Right lobe of liver (tissue), 6 donors: Measurements from ENCODE around the gene FAM83D. TPM values are rescaled to one million over a fixed set of nuclear protein-coding genes. Genes with fewer than 3 reads are reported as not detected.

Experiments used
- ATAC-seq, 4 donors: fragments of 200-7000 bp; cut with Tn5 transposase; one replicate each; pipeline ENCODE4 v1.9.1; 2020; ENCODE audit warnings: mild to moderate bottlenecking in 4 of 4, moderate library complexity in 4 of 4
- DNase-seq, 3 donors: peaks; one replicate each; pipeline ENCODE4 v3.0.0-alpha.2; 2020
- H3K27ac ChIP-seq, 3 donors: fragments of 200-600 bp; one replicate each; pipeline ENCODE4 v1.8.0; 2022
- H3K27me3 ChIP-seq, 2 donors: fragments of 200-600 bp; one replicate each; pipeline ENCODE4 v1.8.0; 2022
- H3K36me3 ChIP-seq, 4 donors: fragments of 200-600 bp; sonication (generic) in 1 of 4; one replicate each; pipeline versions ENCODE4 v1.5.1 to v1.8.0; 2017 to 2022; ENCODE audit warnings: control low read depth in 1 of 4
- H3K4me1 ChIP-seq, 4 donors: fragments of 200-600 bp; sonication (generic) in 1 of 4; one replicate each; pipeline versions ENCODE4 v1.5.1 to v1.8.0; 2017 to 2022; ENCODE audit warnings: control low read depth in 1 of 4
- H3K4me3 ChIP-seq, 3 donors: fragments of 200-600 bp; one replicate each; pipeline ENCODE4 v1.8.0; 2022
- H3K9me3 ChIP-seq, 4 donors: fragments of 200-600 bp; sonication (generic) in 1 of 4; one replicate each; pipeline versions ENCODE4 v1.5.1 to v1.8.0; 2017 to 2022; ENCODE audit warnings: control low read depth in 1 of 4
- POLR2A ChIP-seq: fragments of 450-650 bp; IDR thresholded peaks from one replicate; pipeline ENCODE4 v1.6.1; 2017; ENCODE audit warnings: antibody characterized with exemption, mild to moderate bottlenecking
- WGBS: methylation state at CpG from one replicate; pipeline ENCODE4 v1.1.6; 2018; ENCODE audit warnings: low coverage, low lambda C conversion rate; ENCODE audit not compliant: insufficient coverage; ENCODE audit errors: missing lambda C conversion rate; 5-methylcytosine and 5-hydroxymethylcytosine counted together
- intact Hi-C, 2 donors: fragments of 100-400 bp; cut with DNase I; formaldehyde crosslinking; loops; one replicate each; pipeline versions ENCODE4 v1.11.2 to v1.14.1; 2022
- total RNA-seq, 6 experiments: library from RNA; depleted of rRNA in 2 of 6; stranded (reverse); fragments of >200 nt in 2 of 6; fragmentation: NEBNext Ultra II Directional in 3 of 6; extraction: Animal tissue kit (Norgen Biotek cat#: 25700) in 3 of 6; gene quantifications; one replicate each; pipeline versions ENCODE4 v1.1.0 to v1.2.4, GENCODE V29; 2016 to 2023
- TF ChIP-seq, protein P1 (sequence below), 4 donors: fragments of 200-600 bp in 3 of 4; fragments of 450-650 bp in 1 of 4; IDR thresholded peaks; one replicate each; pipeline versions ENCODE4 v1.5.1 to v1.8.0; 2016 to 2022; ENCODE audit warnings: antibody characterized with exemption in 4 of 4, mild to moderate bottlenecking in 2 of 4
- donor health status: DM: no; HTN: yes; CAD: no.
- donor health status: DM: no; HTN: no; CAD: no.
- donor health status: DM: no; HTN: no; CAD: no.
- donor health status: DM: no; HTN: yes; CAD: no.
- donor health status: DM: no; HTN: yes; CAD: no.

Gene FAM83D
- total RNA-seq, 6 experiments from 2014 or later: 0.83 to 3.3 (median 1.7) TPM

GRCh38 chr20:38962928-38963401, 36.7 kb downstream of the FAM83D start:
- no peak for DNase-seq
- Histone ChIP-seq H3K4me1 (peaks cover 0 to 15% (median 5%) of the 10 kb centered on the region in 4 donors), H3K4me3 (peak overlapping the region; percentile 96 to 99 (median 97)), H3K9me3 (no peaks in the 10 kb centered on the region), H3K36me3 (no peaks in the 10 kb centered on the region), H3K27me3 (no peaks in the 10 kb centered on the region), H3K27ac (peak overlapping the region; percentile 83 to 90 (median 86))
- intact Hi-C loops: no loop called here
- TF ChIP-seq, protein P1, sequence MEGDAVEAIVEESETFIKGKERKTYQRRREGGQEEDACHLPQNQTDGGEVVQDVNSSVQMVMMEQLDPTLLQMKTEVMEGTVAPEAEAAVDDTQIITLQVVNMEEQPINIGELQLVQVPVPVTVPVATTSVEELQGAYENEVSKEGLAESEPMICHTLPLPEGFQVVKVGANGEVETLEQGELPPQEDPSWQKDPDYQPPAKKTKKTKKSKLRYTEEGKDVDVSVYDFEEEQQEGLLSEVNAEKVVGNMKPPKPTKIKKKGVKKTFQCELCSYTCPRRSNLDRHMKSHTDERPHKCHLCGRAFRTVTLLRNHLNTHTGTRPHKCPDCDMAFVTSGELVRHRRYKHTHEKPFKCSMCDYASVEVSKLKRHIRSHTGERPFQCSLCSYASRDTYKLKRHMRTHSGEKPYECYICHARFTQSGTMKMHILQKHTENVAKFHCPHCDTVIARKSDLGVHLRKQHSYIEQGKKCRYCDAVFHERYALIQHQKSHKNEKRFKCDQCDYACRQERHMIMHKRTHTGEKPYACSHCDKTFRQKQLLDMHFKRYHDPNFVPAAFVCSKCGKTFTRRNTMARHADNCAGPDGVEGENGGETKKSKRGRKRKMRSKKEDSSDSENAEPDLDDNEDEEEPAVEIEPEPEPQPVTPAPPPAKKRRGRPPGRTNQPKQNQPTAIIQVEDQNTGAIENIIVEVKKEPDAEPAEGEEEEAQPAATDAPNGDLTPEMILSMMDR (IDR thresholded peaks at IDR 0.05): no peak
- no peak for TF ChIP-seq POLR2A
- 2% methylated on average over 5 of the region's 5 CpGs for WGBS
- no peak for ATAC-seq

- Histone ChIP-seq H3K4me3 (no peak overlapping the region), H3K27ac (no peak overlapping the region), H3K4me1 (peaks cover 0 to 15% (median 5%) of the 10 kb centered on the region in 4 donors), H3K27me3 (no peaks in the 10 kb centered on the region), H3K36me3 (no peaks in the 10 kb centered on the region), H3K9me3 (no peaks in the 10 kb centered on the region)
- ATAC-seq: no peak
- intact Hi-C loops: no loop called here
- TF ChIP-seq POLR2A: no peak
- TF ChIP-seq, protein P1 (IDR thresholded peaks at IDR 0.05): no peak
- DNase-seq: no peak
Measured at GRCh38 chr20:38963745-38964144, 37.5 kb downstream of the FAM83D start.

- DNase-seq: no peak
- no peak overlapping the region for H3K27ac ChIP-seq
- no peaks in the 10 kb centered on the region for H3K9me3 ChIP-seq
- no peak overlapping the region for H3K4me3 ChIP-seq
- intact Hi-C loops: no loop called here
- H3K36me3 ChIP-seq: no peaks in the 10 kb centered on the region
- TF ChIP-seq, protein P1 (IDR thresholded peaks at IDR 0.05): no peak
- TF ChIP-seq POLR2A: no peak
- ATAC-seq: no peak
- peaks cover 0 to 15% (median 5%) of the 10 kb centered on the region in 4 donors for H3K4me1 ChIP-seq
- no peaks in the 10 kb centered on the region for H3K27me3 ChIP-seq
Measured at GRCh38 chr20:38965264-38965663, 39.0 kb downstream of the FAM83D start.

- Histone ChIP-seq H3K27ac (no peak overlapping the region), H3K4me1 (peaks cover 0 to 6% (median 2%) of the 10 kb centered on the region in 4 donors), H3K4me3 (no peak overlapping the region), H3K9me3 (no peaks in the 10 kb centered on the region), H3K27me3 (no peaks in the 10 kb centered on the region), H3K36me3 (peaks cover 0 to 7% (median 0%) of the 10 kb centered on the region in 4 donors)
- DNase-seq (no peak), ATAC-seq (no peak)
- intact Hi-C loops: no loop called here
- 100% methylated on average over 5 of the region's 6 CpGs for WGBS
- TF ChIP-seq, protein P1 (IDR thresholded peaks at IDR 0.05): no peak
- no peak for TF ChIP-seq POLR2A
Measured at GRCh38 chr20:38968090-38968489, 41.9 kb downstream of the FAM83D start.

GRCh38 chr20:38969708-38970107, 43.5 kb downstream of the FAM83D start:
- Histone ChIP-seq H3K4me3 (no peak overlapping the region), H3K9me3 (no peaks in the 10 kb centered on the region), H3K27ac (no peak overlapping the region), H3K4me1 (no peaks in the 10 kb centered on the region), H3K27me3 (no peaks in the 10 kb centered on the region), H3K36me3 (peaks cover 0 to 7% (median 0%) of the 10 kb centered on the region in 4 donors)
- peak in 2 of 4 donors; percentile 18 to 50 for ATAC-seq
- TF ChIP-seq POLR2A: no peak
- TF ChIP-seq, protein P1 (IDR thresholded peaks at IDR 0.05): no peak
- no peak for DNase-seq
- WGBS: 56% methylated on average over 4 of the region's 4 CpGs
- intact Hi-C loops: no loop called here
